Stimulated activated CD4-positive, alpha-beta T cell treated with anti-CD3 and anti-CD28 coated beads, Interleukin-2, amount 100 ng/mL, for 48 hours (primary cell): Measurements from ENCODE around the gene DGCR2.
"Not testable (repeated sequence)": the region's sequence is repeated elsewhere in the genome, so short reads cannot be mapped to it uniquely, and the experiment has no call there.

ENCODE experiments used
- DNase-seq, 2 donors: peaks; one replicate each; pipeline ENCODE4 v3.0.0-alpha.2; 2020

DGCR2 gene

GRCh38 chr22:19024956-19025489 lies 97.2 kb downstream of the DGCR2 start:
- DNase-seq, result not testable (repeated sequence)

DNA sequence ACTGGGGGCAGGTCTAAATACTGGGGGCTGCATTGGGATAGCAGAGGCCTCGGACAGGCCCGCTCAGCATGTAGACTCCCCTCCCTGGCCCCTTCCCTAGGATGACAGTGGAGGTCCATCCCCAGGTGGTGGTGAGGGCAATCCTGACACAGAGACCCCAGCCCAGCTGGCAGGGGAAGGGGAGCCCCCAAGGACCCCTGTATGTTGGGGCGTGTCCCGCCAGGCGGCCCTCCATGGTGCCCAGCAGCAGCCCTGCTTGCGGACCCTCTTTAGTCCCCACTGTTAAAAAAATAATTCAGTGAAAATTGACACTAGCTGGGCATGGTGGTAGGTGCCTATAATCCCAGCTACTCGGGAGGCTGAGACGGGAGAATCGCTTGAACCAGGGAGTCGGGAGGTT lies 98.3 kb downstream of the DGCR2 start:
- DNase-seq, result not testable (repeated sequence)

DNA sequence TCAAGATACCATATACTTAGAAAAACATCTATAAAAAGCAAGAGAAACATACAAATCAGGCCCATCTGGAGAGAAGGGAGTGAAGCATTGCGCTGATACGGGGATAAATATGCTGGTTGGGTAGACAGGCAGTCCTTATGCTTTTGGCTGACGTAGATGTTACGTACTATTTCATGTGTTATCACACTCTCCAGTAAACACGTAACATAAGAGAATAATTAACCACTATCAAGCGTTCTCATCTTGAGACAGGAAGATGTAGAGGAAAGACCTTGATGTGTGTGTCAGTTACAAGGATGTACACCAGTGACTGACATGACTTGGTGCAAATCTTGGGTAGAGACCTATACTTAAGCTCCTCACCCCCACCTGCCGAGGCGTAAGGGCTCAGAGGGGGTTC lies 99.5 kb downstream of the DGCR2 start:
- DNase-seq, result no peak

- DNase-seq, result no peak
Observed at GRCh38 chr22:19019679-19020032, 102.6 kb downstream of the DGCR2 start.

- DNase-seq, result no peak
Observed at GRCh38 chr22:19019029-19019678, 103.1 kb downstream of the DGCR2 start.

- DNase-seq, result no peak
Observed at GRCh38 chr22:19018256-19018655, 104.0 kb downstream of the DGCR2 start.

DNA sequence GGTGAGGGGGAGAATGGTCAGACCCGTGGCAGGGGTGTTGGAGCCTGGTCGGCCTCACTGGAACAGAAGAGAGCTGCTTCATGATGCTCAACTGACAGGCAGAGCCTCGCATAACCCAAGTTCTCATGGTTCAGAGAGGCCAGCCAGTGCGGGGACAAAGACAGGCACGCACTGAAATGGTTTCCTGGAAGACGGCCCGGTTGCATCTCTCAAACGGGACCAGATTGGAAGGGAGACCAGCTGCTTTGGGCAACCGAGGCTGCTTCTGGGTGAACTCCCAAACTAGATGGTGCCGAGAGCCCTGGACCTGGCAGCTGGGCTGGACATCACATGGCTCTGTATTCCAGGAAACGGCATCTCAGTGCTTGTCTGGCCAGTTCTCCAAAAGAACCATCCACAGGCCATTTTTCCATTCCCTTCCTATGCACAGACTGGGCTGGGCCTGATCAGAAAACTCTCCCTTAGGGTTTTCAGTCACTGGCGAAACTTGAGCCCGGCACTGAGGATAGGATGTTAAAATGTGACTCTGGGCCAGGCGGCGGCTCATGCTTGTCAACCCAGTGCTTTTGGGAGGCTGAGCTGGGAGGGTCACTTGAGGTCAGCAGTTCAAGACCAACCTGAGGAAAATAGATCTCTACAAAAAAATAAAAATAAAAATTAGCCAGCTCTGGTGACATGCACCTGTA lies 106.0 kb downstream of the DGCR2 start:
- DNase-seq, result no peak

DNA sequence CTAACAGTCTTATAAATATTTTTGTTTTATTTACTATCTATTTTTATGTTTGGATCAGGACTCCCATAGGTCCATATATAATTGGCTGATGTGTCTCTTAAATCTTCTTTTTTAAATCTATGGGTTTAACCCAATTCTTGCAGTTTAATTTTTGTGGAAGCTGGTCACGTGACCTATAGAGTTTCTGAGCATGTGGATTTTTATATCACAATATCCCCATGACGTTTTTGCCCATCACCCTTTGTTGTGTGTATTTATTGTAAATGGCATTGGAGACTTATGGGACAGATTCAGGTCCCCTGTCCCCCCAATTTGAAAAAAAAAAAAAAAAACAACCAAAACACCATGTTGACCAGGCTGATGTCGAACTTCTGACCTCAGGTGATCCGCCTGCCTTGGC lies 107.3 kb downstream of the DGCR2 start:
- DNase-seq, result no peak

DNA sequence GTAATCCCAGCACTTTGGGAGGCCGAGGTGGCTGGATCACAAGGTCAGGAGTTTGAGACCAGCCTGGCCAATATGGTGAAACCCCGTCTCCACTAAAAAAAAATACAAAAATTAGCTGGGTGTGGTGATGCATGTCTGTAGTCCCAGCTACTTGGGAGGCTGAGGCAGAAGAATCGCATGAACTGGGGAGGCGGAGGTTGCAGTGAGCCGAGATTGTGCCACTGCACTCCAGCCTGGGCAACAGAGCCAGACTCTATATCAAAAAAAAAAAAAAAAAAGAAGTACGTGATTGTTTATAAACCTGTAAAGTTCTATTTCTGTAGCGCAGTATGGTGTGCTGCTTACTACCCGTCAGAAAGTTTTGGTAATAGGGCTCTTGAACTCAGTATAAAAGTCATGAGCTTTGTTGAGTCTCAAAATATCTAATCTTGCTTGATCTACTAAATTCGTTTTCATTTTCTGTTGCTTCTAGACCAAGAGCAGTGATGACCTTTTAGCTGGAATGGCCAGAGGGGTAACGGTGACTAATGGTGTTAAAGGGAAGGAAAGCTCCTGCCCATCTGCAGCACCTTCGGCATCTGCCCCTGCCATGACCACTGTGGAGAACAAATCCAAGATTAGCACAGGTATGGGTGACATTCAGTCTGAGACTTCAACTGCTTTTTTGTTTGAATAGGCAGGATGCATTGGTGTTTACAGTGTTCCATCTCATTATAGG lies 108.2 kb downstream of the DGCR2 start:
- not testable (repeated sequence) for DNase-seq

GRCh38 chr22:19013411-19013810 lies 108.8 kb downstream of the DGCR2 start:
- not testable (repeated sequence) for DNase-seq

DNA sequence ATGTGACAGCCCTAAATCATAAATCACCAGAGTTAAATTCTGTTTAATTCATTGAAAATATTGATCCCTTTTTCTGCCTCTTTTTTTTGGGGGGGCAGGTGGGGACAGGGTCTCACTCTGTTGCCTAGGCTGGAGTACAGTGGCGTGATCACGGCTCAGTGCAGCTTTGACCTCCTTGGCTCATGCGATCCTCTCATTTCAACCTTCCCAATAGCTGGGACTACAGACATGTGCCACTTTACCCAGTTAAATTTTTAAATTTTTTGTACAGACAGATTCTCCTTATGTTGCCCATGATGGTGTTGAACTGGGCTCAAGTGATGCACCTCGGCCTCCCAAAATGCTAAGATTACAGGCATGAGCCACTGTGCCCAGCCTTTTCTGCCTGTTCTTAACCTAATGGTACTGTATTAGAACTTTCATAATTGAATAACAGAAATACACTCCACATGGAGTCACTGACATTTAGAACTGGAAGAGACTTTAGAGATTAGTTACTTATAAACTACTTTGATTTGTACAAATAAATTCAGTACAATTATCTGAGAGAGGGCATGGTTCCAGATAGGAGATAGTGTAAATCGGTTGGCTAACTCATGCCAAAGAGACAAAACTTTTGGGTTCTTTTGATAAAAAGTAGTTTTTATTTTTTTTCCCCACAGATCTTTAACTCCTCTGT lies 109.8 kb downstream of the DGCR2 start:
- no peak for DNase-seq

DNA sequence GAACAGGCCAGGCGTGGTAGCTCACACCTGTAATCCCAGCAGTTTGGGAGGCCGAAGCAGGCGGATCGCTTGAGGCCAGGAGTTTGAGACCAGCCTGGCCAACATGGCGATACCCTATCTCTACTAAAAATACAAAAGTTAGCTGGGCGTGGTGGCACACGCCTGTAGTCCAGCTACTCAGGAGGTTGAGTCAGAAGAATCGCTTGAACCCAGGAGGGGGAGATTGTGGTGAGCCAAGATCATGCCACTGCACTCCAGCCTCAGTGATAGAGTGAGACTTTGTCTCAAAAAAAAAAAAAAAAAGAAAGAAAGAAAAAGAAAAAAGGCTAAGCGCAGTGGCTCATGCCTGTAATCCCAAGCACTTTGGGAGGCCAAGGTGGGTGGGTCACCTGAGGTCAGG lies 110.6 kb downstream of the DGCR2 start:
- not testable (repeated sequence) for DNase-seq

DNA sequence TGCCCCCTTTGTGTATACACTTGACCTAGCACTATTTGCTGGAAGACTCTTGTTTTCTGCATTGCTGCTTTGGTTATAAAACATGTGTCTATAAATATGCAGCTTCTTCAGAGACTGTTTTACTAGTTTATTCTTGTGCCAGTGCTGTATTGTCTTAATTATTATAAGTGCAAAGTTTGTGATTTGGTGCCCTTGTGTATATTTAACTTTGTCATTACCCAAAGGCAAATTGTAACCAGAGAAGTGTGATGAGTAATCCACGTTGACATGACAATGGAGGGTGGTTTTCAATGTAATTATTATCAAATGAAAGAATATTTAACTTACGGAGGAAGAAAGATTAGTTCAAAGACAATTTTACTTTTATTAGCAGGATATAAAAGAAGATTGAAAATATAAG lies 111.1 kb downstream of the DGCR2 start:
- DNase-seq, result no peak

GRCh38 chr22:19005905-19006304 lies 116.3 kb downstream of the DGCR2 start:
- no peak for DNase-seq

GRCh38 chr22:19004471-19004870 lies 117.7 kb downstream of the DGCR2 start:
- no peak for DNase-seq

- no peak for DNase-seq
Observed at GRCh38 chr22:19003508-19003907, 118.7 kb downstream of the DGCR2 start.

DNA sequence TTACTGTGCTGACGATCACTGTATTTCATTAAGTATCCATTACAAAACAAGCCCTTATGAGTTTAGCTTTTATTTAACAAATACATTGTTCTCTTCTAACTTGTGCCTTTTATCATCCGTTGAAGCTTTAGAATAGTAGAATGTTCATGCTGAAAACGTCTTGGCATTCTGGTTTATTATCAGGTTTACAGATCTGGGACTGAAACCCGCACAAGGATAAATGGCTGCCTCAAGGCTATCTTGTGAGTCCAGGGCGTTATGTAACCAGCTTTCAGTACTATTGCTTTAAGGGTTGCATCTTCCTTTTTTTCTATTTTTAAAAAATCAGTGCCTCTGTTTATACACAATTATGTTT lies 119.6 kb downstream of the DGCR2 start:
- DNase-seq, result no peak

DNA sequence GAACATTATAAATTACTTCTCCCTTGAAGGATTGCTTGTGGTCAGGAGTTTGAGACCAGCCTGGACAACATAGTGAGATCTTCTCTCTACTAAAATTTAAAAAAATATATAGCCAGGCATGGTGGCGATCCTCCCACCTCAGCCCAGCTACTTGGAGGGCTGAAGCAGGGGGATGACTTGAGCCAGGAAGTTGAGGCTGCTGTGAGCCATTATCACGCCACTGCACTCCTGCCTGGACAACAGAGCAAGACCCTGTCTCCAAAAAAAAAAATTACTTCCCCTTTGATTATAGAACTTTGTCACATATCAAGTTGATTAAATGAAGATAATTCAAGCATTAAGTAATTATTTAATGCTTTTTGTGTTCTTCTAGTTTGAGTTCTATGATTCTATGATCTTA lies 121.0 kb downstream of the DGCR2 start:
- no peak for DNase-seq

GRCh38 chr22:19000106-19000505 lies 122.1 kb downstream of the DGCR2 start:
- not testable (repeated sequence) for DNase-seq

DNA sequence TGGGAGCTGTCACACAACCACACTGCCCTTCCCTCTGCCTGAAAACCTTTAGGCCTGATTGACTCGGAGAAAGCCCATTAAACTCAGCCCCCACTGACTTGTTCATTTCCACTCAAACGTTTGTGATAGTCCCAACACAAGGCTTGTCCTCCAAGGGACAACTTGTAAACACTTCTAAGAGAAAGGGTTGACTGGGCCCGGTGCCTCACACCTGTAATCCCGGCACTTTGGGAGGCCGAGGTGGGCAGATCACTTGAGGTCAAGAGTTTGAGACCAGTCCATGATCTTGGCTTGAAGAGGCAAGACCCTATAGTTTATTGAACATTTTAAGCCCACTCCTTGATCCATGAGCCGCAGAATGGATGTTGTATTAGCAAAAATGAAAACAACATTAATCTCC lies 122.8 kb downstream of the DGCR2 start:
- DNase-seq, result no peak

DNA sequence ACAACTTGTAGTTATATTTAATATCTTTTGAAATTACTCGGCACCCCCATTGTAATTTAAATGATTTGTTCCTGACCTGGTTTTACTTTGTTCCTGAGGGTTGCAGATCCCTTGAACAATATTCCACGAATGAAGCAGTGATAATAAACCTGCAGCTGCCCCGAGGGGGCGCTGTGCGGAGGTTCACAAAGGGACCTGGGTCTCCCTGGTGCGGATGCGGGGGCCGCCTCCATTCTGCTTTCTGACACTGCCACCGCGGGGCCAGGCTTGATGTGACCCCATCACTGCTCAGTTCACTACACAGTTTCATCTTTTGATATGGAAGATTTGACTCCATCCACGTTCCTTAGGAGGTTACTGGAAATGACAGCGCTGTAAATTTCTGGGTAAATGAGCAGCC lies 123.2 kb downstream of the DGCR2 start:
- peak; percentile 13 to 14 for DNase-seq

DNA sequence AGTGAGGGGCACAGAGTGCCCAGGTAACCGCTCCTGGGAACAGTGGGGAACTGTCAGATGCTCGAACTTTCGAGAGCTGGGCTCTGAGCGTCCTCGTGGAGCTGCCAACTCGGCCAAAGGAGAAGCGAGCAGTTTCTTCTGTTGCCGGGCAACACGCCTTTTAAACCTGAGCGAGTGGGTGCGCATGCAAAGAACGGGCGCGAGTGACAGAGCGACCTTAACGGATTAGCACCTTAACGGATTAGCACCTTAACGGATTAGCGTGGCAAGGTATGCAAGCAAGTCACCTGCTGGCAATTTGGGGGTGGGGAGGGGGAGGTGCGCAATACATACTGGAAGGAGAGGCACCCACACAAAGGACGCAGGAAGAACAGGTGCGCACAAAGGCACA lies 124.3 kb downstream of the DGCR2 start:
- DNase-seq, result no peak

DNA sequence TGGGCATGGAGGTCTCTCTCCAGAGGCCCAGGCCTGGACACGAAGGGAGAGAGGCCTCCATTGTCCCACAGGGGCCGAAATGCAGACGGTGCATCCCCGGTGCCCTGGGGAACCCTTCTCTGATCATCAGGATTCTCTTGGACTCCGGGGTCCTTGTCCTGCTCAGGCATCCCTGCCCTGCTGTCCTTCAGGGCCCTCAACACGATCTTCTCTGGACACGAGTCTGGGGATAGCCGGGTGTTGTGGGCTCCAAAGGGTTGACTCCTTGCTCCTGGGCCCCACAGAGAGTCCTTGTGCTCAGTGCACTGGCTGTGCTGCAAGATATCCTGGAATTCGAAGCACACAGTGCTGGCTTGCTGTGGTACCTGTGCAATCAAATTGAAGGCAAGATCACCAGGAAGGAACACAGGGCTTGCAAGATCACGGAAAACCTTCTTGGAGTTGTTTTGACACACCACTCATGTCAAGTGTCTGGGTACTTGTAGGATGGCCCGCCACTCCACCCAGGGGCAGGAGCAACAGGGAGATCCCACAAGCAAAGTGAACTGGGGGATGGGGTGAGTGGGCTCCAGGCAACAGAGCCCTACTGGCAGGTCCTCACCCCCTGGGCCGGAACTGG lies 124.8 kb downstream of the DGCR2 start:
- DNase-seq, result no peak
